SK-N-SH (cell line): ENCODE data around the gene SAE1.

Source experiments
- CTCF ChIP-seq: fragments of 200-600 bp; sonication (generic); IDR thresholded peaks from 2 replicates; pipeline ENCODE4 v1.6.1; 2017; ENCODE audit warnings: antibody characterized with exemption, mild to moderate bottlenecking, moderate library complexity
- EP300 ChIP-seq, 2 experiments: IDR thresholded peaks; 2 replicates each; pipeline versions ENCODE4 v1.4.0 to v1.6.1; 2012; ENCODE audit warnings: borderline replicate concordance in 1 of 2, low read depth in 1 of 2, low read length in 1 of 2

DNA sequence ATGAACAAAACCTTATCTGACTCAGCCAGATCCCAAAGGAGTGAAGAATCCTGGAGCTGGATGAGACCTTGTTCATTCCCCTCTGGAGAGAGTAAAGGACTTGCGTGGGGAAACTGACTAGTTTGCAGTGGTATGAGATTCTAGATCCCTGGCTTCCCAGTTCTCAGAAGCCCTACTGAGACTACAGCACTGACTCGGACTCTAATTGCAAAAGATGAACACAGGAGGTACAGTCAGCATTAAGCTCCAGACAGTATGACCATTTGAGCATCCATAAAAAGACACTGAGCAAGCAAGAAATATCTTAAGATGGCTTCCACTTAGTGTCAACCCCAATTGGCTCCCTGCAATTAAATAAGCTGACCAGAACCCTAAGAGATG, 23.8 kb upstream of the SAE1 start:
- no peak for TF ChIP-seq EP300 (IDR thresholded peaks at IDR 0.05; ENCODE audit: borderline replicate concordance in 1 of 2, low read depth in 1 of 2, low read length in 1 of 2)
- no peak for TF ChIP-seq CTCF
